HG02610 (cell line): Measurements from ENCODE around the gene BCL10.

Source experiments
- ATAC-seq: cut with Tn5 transposase; IDR thresholded peaks from one replicate; pipeline ENCODE4 v1.9.1; 2021; ENCODE audit warnings: mild to moderate bottlenecking, moderate library complexity; ENCODE audit not compliant: unreplicated experiment

The BCL10 gene

DNA sequence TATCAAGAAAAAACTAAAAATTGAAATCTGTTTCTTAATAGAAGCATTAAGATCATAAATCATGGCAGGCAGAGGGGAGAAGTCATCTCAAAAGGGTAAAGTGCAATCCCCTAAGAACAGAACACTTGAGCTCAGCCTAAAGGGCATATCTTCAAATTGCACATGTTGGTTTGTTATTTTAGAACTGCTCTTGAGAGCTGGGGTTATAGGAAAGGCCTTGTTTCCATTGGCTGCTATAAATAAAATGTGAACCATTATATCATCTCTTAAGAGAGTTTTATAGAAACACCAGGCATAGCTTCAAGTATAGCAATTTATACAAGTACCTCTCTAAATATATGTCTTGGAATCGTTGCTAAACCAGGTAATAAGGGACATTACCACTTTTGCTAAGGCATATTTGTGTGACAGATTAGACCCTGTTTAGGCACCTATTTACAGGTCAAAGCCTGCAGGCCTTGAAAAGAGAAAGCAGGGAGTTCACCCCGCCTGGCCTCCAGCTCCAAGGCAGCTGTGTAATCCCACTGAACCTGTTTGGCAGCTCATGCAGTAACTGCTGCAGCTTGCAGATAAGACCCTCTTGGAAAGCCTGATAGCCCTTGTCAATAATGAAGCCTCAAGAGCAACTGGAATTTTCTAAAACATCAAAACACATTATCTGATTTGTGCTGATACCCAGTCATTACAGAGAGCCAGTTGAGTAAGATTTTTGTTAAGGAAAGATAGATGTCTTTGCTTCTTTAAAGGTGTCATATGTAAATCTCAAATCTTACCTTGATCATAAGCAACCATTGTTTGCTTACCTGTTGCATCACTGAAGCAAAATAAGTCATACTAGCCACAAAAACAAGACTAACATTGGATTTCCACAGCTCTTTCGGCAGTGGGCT lies 51.5 kb downstream of the BCL10 start:
- ATAC-seq: no peak

- ATAC-seq: no peak
Observed at GRCh38 chr1:85224295-85224694, 52.1 kb downstream of the BCL10 start.

DNA sequence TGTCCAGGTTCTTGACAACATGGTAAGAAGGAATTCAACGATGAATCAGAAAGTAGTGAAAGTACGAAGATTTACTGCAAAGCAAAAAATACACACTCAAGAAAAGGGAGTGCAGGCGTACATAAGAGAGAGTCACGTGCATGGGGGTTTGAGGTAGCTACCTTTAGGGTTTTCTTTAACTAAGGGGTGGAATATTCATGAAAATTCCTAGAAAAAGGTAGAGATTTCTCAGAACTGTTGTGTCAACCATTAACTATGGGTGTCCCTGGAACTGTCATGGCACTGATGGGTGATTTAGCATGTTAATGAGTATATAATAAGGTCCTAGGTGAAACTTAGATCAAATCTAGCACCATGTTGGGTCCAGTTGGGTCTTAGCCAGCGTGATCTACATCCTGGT lies 53.1 kb downstream of the BCL10 start:
- no peak for ATAC-seq

DNA sequence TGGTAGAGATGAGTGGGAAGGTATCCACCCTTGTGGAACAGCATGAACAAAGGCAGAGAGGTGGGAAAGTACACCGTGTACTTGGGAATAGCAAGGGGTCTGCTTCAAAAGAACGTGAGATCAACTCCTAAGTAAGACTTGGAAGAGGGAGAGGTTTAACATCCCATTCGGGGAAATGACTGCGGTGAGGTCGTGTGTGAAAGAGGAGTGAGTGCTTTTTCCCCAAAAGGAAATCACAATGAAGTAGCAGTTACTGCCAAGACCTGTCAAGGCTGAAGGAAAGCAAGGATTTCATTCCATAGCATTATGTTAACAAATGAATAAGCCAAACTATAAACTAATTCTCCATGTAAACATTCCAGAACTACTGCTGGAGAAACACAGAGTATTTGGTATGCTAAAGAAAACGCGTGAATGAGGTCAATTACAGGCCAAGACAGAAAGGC lies 55.7 kb downstream of the BCL10 start:
- no peak for ATAC-seq

- ATAC-seq: no peak
Observed at GRCh38 chr1:85219853-85220610, 56.4 kb downstream of the BCL10 start.

DNA sequence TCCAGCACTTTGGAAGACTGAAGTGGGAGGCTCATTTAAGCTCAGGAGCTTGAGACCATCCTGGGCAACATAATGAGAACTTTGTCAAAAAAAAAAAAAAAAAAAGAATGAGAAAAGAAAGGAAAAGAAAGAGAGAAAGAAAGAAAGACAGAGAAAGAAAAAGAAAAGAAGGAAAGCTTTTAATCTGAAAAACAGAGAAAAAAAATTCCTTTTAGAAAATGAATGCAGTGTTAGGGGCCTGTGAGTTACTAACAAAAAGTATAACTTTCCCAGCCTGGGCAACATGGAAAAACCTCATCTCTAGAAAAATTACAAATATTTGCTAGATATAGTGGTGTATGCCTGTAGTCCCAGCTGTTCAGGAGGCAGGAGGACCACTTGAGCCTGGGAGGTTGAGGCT lies 59.7 kb downstream of the BCL10 start:
- no peak for ATAC-seq
